HG03039 (cell line): ENCODE measurements around the gene CISD3.
A peak's percentile ranks its signal among the peaks of the same experiment; 100 is the strongest.

ENCODE experiments used
- ATAC-seq: cut with Tn5 transposase; IDR thresholded peaks from one replicate; pipeline ENCODE4 v1.9.1; 2021; ENCODE audit warnings: mild to moderate bottlenecking, moderate library complexity; ENCODE audit not compliant: unreplicated experiment

CISD3 gene, protein sequence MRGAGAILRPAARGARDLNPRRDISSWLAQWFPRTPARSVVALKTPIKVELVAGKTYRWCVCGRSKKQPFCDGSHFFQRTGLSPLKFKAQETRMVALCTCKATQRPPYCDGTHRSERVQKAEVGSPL

DNA sequence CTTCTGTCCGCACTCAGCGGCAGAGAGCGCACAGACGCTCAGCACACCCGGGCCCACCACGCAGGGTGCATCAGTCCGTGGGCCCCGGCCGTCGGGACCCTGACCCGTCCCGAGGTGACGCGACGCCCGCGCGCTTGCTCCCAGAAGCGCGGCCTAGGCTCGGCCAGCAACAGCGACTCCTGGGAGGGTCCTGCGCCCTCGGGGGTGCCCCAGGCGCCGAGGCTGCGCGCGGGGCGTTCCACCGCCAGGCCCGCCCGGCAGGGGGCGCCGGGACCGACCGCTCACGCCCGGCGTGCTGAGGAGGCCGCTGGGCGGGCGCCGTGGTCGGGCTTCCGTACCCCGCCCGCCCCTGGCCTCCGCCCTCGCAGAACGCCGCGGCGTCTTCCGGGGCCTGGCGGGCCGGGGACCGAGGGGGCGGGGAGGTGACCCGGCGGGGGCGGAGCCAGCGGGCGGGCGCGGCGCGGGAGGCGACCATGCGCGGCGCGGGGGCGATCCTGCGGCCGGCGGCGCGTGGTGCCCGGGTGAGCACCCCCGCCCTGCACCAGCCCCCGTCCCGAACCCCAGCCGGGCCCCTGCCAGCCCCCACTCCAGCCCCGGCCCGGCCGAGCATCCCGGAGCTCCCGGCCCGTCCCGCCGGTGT, at the start of gene CISD3:
Gene CISD3, plus strand, starts transcription at position 456 of the 640 bp plus-strand sequence. Its CDS starts 18 bp downstream, at position 474.
- ATAC-seq = peak; percentile 73

DNA sequence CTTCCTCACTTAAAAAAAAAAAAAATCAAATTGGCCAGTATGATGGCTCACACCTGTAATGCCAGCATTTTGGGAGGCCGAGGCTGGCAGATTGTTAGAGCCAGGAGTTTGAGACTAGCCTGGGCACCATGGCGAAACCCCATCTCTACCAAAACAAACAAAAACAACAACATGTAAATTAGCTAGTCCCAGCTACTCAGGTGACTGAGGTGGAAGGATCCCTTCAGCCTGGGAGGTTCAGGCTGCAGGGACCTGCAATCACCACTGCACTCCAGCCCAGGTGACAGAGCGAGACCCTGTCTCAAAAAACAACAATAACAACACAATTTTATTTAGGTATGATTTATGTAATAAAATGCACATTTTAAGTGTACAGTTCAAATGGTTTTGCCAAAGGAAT, 49.0 kb upstream of the CISD3 start:
- ATAC-seq = no peak

DNA sequence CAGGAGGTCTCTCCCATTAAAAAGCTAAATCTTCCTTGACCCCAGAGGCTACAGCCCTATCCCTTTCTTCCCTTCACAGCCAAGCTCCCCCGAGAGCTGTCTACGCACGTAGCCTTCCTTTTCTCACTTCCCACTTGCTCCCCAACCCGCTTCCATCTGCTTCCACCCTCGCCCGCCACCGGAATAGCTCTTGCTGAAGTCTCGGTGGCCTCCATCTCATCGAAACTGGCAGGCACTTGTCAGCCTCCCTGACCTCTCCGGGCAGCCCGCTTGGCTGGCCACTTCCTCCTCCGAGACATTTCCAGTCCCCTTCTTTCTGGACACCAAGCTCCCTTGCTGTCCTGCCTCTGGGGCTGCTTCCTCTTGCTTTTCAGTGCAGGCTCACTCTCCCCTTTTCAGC, 44.6 kb upstream of the CISD3 start:
- ATAC-seq = no peak

DNA sequence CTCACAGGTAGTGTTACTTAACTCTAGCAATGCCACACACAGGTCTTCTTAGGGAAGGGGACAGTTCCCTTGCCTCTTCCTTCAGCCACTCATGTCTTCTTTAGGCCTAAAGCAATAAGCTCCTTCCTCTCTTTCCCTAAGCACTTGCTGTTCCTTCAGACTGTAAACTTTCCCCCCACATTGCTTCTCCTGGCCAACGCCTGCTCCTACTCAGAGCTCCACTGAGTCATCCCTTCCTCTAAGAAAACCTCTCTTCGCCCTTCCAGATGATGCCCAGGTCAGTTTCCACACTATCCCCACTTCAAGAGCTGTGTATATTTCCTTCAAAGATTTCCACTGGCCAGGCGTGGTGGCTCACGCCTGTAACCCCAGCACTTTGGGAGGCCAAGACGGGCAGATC, 42.9 kb upstream of the CISD3 start:
- ATAC-seq = no peak

DNA sequence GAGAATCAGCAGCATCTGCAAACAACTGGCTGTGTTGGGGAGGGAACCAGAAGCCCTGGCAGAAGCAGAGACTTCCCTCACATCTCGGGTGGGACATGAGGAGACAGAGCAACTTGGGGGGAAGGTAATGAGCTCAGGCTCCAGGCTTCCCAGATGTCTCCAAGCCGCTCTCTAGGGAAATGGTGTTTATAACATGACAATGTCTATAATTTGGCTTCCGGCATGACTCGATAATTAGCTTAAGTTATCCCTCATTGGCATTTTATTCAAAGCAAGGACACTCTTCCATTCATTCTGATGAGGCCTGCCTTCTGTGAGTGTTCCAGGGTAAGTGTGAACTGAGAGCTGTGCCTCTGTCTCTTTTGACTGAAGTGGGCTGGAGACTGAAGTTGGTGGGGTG, 39.8 kb upstream of the CISD3 start:
- ATAC-seq = no peak

DNA sequence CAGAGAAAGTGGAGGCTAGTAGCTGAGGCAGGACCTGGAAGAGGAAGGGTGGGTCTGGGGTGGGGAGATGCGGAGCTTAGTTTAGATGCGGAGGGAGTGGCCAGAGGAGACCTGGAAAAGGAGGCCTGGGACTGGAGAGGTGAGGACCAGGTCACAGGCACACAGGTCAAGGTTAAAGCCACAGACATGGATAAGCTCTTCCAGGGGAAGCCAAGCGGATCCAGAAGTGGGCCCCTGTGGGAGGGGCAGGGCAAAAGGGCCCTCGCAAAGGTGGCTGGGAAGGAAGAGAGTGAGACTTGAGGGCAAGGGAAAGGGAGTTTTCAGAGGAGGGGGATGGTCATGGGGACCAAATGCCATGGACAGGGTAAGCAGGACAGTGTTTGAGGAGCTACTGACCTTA, 39.0 kb upstream of the CISD3 start:
- no peak for ATAC-seq

DNA sequence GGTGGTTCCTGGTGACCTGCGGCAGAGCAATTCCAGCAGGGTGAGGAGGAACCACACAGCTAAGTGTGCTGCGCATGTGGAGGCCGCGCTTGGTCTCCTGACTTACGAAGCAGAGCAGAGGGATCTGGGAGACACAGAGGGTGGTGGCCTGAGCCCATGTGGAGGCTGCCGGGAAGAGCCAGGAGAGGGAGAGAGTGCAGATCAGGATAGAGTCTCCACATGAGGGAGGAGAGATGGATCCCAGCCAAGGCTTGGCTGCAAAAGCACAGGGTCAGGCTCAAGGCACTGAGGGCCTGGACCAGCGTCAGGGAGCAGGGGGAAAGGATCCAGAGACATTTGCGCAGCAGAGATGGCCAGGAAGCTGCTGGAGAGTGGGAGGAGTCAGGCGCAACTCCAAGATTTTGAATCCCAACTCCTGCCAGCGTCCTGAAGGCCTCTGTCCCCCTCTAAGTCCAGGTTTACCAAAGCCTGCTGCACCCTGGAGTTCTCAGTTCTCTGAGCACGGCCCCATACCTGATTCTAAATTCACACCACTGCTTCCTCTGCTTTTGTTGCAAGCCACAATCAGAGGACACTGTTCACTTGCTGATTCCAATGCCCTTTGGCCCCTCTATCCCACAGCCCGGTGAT, 36.3 kb upstream of the CISD3 start:
- ATAC-seq = no peak

DNA sequence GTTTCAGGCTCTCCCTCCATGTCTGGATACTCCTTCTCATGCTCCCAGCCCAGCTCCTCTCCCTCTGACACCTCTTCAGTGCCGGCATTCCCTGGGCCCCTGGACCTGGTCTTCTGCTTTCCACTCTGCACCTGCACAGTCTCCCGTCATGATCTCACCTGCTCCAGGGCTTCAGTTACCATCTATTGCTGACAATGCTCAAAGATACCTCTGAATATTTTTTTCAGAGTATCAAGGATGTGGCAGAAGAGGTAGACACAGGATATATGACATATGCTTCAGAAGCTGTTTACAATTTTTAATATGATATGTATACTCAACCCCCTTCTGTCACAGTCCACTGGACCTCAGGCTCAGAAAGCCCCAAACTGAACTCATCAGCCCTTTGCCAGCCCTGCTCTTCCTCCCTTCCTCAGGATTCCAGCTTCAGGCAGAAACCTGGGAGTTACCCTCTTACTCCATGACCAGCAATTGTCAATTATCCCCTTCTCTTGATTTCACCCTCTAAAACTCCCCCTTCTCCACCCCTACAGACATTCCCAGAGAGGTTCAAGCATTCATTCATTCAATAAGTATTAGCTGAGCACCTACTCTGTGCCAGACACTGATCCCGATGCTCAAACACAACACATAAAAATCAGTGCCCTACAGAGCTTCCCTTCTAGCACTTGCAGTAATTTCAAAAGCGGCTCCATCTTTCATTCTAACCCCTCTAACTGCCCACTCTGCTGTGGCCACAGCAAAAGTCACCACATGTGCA, 32.9 kb upstream of the CISD3 start:
- no peak for ATAC-seq

DNA sequence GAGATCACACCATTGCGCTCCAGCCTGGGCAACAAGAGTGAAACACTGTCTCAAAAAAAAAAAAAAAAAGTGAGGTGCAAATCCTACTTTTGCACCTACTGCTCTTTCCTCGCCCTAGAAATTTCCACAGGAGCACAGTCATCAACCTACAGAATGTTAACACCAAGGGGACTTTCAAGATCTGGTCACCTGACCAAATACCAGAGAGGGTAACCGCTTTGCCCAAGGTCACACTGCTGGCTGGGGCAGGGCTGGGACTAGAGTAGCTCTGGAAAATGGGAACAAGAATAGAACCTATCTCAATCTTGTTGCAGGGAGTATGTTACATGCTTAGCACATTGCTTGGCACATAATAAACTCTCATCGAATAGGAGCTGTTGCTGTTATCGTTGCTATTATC, 31.4 kb upstream of the CISD3 start:
- no peak for ATAC-seq

DNA sequence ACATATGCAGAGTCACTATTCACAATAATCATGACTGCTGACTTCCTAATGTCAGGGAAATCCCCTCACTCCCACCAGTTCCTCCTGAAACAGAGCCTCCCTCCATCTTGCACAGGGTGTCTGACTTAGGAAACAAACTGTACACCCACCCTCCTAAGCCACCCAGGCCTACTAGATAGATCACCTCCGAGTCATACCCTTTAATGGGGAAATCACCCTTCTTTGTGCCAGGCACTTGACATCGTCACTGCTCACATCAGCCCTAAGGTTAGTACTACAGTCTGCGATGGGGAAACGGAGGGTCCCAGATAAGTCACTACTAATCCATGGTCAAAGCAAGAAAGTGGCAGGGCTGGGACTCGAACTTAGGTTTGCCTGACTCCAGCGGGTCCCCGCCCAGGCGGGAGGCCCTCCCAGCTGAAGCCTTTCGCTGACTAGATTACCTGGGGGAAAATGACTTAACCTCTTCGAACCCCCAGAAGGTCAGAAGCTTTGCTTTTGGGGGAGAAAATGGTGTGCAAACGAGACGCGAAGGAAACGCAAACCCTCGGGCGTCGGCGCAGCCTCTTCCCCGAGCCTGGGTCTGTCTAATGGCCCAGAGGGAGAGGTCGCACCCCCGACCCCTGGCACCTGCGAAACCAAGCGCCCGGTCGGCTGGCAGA, 28.5 kb upstream of the CISD3 start:
- peak; percentile 22 for ATAC-seq

DNA sequence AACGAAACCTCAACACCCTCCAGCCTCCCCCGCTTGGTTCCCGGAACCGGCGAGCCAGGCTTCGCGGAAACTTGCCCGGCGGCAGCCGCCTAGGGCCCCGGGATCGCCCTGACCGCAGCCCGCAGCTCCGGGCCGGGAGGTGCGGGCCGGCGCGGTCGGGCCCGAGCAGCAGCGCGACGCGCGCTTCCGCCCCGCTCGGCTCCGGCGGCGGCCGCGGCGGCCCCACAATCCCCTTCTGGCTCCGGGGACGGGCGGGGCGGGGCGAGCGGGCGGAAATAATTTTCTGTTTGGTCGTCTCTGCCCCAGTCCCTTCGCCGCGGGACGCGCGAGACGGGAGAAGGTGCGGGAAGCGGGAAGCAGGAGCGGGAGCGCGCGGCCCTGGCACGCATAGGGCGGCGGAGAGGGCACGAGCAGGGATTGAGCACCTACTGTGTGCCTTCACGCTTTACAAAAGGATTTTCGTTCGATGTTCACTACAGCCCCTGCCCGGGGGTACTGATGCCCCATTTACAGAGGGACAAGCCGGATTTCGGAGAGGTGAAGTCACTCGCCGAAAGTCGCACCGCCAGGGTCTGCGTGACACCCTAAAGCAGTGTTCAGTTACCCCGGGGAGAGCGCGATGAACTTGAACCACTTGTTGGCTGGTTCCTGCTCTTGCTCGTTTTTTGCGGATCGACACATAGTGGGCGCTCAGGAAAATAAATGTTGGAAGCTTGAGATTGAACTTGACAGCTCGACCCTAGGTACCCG, 27.8 kb upstream of the CISD3 start:
- peak; percentile 24 for ATAC-seq

DNA sequence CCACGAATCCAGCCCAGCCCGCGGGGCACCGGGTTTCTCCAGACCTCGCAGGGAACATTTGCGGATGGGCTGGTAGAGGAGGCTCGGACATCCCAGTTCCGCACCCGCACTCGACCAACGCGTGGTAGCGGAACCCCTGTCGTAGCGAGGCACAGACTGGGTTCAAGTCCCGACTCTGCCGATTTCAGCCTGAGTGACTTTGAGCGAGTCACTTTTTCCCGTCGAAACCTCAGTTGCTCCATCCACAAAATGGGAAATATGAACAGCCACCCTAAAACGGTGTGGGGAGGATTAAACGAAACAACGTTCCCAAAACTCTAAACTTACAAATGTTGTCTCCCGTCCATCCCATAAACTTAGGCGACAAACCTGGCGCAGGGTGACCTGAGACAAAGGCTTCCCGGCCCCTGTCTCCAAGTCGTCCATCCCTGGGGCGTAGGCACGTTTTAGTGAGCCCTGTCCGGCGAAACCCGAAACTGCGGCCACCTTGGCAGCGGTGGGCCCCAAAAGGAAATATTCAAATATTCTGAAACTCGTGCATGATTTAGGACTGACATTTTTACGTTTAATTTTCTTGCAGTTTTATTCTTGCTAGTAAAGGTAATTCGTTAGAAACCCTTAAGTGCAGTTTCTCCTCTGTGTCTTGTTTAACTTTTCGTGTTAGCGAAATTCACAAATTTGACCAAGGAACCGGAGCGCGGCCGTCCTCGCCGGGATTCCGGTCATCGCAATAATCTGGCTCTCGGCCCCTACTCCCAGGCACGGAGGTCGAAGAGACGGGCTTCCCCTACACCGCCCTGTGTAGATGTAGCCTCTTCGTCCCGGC, 27.0 kb upstream of the CISD3 start:
- ATAC-seq = no peak

DNA sequence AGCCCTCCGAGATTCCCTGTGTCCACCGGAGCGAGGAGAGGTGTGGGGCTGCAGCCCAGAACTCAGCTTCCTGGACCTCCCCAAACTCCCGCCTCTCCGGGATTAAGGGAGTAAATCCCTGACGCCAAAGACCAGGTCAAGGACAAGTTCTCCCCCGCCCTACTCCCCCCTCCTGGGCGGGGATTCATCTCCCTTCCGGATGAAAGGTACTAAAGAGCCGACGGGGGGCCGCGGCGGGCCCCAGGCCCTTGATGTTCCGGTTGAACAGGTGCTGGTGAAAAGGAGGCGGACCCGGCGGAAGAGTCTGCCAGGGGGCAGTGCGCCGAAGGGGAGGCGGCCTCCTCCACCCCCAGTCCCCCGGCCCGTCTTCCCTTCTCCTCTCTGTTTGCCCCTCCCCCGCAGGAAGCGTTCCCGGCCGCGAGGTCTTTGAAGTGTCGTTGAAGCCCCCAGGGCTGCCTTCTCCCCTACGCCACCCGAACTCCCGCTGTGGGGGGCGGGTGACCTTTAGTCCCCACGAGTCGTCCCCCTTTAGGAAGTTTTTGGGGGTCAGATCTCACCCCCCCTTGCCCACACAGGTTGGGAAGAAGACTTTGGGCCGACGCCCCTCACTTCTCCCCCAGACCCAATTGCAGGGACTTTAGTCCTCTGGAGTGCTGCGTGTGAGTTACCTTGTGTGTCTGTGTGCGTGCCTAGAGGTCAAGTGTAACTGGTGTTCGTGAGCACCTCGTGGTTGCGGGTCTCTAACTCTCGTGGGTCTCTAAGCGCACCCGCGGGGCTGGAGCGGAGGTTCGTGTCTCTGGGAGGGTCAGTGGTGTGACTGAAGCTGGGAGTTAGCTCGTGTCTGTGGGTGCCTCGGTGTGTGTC, 26.2 kb upstream of the CISD3 start:
- no peak for ATAC-seq

DNA sequence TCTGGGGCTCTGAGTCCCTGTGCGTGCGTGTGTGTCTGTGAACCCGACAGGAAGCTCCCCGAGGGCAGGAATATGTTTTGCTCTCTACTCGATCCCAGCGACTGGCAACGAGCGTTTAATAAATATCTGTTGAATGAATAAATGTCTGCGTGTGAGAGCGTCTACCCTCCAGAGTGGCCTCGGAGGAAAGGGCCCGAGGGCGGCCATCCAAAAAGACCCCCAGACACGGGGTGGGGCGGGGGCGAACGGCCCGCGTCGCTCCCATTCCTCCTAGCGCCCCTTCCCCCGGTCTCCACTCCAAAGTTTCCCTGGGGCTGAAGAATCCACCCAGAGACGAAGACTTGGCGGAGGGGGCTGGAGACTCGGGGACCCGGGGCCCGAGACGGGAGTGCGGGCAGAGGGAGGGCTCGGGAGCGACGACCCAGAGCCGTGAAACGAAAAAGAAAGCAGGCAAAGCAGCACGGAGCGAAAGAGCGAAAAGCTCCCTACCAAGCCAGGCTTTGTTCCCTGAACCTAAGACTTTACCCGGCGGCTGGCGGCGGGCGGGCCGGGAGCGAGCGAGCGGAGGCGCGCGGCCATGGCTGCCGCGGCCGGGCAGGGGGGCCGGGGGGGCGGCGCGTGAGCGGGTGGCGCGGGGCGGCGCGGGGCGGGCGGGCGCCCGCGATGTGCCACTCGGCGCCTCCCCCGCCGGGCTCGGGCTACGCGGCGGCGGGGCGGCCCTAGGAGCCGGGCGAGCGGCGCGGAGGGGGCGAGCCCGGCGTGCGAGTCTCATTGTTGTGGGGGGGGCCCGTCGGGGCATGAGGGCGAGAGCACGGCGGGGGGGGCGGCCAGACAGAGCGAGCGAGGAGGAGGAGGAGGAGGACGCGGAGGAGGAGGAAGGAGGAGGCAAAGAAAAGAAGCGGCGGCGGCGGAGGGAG, 25.3 kb upstream of the CISD3 start, which contains the start of gene MLLT6:
Gene MLLT6, plus strand, starts transcription at position 668 of the 917 bp plus-strand sequence. CDS start 360 bp downstream, outside the sequence.
- ATAC-seq = no peak

DNA sequence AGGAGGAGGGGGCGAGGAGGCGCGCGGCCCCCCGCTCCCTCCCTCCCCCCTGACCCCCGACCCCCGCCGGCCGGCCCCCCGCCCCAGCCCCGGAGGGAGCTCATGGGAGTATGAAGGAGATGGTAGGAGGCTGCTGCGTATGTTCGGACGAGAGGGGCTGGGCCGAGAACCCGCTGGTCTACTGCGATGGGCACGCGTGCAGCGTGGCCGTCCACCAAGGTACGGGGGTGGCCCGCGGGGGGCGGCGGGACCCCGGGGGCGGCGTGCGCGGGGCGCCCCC, 24.7 kb upstream of the CISD3 start:
- ATAC-seq = no peak

DNA sequence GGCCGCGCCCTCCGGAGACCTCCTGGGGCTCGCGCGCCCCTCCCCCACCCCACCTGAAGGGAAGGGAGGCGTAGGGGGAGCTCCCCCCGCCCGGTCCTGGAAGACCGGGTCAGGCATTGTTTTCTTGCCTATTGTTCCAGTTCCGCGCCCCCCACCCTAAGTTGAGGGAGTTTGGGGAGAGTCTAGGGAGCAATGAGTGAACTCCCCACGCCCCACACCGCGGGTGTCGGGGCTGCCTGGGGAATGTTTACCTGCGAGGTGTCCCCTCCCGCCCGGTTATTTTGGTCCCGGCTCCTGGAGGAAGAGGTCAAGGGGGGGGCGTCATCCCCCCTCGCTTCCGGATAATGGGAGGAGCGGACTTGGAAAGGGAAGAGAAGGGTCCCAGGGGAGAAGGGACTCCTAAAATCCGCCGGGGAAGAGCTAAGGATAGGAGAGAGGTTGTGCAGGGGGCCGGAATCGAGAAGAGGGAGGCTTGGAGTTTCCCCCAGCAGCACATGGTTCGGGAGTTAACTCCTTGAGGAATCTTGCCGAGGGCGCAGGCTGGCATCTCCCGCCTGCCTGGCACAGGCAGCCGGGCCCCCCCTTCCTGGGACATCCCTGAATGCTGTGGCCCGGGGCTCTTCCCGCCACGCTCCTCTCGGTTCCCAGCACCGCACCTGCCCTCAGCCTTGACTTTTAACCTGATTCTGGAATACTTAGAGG, 24.2 kb upstream of the CISD3 start:
- no peak for ATAC-seq

DNA sequence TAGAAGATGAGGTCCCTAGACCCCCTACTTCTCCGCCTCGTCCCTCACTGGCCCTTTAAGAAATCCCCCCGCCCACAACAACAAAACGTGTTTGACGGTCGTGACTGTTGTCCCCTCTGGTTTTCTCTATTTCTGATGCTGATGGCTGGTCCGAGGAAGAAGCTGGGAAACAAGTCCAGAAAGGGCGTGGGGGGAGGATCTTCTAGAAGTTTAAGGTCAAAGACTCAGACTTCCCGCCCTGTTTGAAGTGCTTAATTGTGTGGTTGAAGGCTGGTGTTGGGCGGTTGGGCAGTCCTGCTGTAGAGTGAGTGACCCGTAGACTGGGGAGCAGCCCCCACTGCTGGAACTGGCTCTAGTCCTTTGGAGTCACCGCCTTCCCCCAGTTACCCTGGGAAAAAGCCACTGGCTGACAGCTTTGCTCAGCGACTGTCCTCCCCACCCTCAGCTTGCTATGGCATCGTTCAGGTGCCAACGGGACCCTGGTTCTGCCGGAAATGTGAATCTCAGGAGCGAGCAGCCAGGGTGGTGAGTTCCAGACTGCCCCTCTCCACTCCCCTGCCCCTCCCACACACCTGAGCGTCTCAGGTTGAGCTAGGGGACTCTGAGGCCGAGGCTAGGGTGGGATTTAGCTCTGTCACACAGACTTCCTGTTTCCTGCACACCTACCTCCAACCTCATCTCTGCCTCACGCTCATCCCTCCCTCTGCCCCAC, 23.5 kb upstream of the CISD3 start:
- ATAC-seq = no peak
